Measurements from ENCODE around the gene KLHL3.

Gene KLHL3

DNA sequence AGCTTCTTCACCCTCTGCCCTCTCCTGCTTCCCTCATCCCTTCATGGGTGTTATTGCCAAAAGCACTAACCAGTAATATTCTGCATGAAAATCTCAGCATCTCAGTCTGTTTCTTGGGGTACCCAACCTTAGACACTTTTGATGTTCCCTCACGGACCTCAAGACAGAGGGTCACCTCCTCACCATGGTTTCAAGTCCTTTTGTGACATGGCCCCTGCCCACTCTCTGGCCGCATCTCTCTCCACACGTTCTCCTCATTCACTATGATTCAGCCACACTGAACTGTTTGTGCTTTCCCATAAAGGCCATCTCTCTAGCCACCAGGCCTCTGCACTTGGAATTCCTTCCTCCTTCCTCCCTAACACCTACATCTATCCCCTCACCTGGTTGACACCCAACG, 125.3 kb downstream of the KLHL3 start:
- DNase-seq (ENCODE audit: low read depth): no peak

DNA sequence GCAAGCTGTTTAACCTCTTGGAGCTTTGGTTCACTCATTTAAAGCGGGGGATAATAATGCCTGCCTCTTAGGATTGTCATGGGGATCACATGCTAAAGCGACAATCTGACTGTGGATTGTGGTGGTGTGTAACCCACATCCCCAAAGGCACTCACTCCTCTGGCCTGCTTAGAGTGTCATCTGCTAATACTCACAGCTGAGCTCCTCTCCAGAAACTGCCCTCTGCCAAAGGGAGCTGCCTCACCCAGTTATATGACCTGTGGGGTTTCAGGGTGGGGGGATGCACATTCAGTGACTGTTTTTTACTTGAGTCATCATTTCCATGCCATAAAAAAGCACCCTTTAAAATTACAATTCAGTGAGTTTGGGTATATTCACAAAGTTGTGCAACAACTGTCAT, 126.8 kb downstream of the KLHL3 start:
- DNase-seq (ENCODE audit: low read depth): no peak

DNA sequence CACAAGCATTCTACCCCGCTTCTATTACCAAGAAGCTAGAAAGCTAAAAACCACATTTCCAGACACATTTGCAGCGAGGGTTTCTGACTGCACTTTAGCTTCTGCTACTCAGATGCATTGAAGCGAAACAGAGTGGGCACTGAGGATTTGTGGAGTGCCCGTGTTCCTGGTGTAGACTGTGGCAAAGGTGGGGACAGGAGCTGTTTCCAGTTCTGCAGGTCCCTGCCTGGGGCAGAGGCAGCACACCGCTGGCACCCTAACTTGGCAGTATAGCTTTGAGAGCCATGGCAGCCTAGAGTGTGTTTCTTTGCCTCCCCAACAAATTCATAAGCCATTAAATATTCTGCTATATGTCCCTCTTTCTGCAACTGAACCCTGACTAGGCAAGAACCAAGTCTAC, 128.1 kb downstream of the KLHL3 start:
- no peak for DNase-seq (ENCODE audit: low read depth)

DNA sequence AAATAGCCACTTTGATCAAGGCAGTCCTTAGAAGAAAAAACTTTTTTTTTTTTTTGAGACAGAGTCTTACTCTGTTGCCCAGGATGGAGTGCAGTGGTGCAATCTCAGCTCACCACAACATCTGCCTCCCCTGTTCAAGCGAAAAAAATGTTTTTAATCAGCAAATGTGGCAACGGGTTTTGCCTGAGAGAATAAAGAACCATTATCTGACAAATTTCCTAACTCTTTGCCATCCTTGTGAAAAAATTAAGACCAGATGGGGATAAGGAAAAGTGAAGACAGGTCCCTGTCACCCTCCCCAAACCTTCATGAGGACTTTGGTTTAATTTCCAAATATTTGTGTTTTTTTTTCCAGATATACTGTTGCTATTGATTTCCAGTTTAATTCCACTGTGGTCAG, 129.5 kb downstream of the KLHL3 start:
- no peak for DNase-seq (ENCODE audit: low read depth)

DNA sequence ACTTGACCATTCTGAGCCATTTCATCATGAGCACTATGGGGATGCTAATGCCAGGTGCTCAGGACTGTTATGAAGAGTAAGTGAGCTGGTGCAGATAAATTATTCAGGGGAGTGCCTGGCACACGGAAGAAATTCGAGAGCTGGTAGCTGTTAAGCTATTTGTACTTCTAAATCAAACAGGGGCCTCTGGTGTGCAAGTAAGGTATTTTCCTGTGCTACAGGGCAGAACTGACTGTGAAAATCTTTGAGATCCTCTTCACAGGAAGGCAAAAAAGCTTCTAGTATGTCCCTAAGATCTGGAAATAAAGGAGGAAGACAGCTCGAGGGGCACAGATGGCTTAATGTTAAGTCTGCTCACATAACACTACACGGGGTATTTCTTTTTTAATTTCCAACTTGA, 130.5 kb downstream of the KLHL3 start:
- no peak for DNase-seq (ENCODE audit: low read depth)

DNA sequence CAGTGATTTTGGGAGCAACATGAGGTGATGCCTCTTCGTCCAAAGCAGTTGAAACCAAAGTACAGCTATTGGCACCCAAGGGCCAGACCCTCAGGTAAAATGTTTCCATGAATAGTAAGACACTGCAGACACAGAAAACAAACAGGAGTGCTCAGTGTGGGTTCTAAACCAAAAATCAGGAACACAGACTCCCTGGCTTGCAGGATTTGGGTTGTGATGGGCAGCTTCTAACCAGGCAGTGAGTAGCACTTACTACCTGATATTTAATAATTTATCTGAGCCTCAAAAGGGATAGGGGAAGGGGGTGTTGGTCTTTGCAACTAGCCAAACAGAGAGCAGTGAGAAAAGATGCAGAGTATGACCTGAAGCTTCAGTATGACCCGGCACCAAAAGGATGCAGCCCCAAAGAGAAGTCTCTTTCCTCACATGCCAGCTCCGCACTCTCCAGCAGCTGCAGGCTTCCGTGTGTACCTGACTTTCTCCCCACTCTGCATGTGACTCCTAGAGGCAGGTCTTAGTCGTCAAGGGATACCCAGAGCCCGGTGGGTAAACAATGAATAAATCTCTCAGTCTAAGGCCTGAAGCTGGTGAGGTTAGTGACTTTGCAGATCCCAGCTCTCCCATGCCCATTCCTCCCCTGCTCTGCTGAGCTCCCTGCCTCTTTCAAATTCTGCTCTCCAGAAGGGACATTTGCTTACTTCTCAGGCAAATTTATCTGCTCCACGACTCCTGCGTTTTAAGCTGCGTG, 131.4 kb downstream of the KLHL3 start:
- no peak for DNase-seq (ENCODE audit: low read depth)

DNA sequence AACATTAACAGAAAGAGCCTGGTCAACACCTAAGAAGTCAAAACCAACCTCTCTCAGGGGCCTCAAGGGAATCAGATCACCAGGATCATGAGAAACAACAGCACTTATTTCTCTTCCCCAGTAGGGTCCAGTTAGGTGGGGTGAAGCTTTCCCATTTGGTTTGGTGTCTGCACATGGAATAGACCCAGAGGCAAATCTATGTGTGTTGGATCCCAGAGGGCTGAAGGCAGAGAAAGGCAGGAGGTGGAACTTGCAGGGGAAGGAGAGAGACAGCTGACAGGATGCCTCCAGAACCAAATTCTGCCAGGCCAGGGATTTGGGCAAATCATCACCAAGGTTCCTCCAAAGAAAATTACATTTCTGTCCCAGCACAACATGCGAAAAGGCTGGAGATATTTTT, 132.0 kb downstream of the KLHL3 start:
- no peak for DNase-seq (ENCODE audit: low read depth)

DNA sequence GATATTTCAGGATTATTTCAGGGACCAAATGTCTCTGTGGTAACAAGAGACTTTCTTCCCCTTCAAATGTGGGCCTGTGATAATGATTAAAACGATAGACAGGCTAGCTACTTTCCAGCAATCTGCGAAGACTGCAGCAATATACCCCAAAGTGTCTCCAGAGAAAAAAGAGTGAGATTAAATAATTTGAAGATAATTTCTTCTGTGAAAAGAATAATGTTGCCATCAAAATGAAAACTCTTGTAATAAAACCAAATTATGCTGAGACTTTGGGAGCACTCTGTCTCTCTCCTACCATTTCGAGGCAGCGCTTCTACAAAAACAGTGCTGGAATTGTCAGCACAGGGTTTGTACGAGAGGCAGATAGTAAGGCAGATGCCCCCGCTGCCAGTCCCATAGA, 132.5 kb downstream of the KLHL3 start:
- DNase-seq (ENCODE audit: low read depth): no peak

DNA sequence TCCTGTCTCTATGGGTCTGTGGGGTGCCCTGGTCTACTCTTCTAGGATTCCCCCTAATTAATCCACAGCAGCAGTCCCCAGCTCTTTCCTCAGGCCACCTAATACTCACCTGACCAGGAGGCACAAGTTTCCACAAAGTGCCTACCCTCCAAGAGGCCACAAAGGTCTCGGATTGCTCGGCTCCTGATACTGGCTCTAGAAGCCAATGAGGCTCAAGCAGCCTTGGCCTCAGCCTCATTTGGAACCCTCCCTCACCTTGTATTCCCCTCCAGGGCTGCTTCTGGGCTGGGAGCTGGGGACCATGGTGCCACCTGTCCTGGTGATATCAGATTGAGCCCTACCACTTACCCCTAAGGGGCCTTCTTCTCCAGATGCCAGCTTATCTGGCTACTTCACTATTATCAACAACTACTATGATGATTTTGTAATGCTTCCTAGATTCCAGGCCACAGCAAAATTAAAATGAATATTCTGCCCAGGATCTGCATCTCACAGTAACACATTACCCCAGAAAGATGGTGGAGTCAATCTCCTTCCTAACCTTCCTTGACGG, 133.1 kb downstream of the KLHL3 start:
- no peak for DNase-seq (ENCODE audit: low read depth)

DNA sequence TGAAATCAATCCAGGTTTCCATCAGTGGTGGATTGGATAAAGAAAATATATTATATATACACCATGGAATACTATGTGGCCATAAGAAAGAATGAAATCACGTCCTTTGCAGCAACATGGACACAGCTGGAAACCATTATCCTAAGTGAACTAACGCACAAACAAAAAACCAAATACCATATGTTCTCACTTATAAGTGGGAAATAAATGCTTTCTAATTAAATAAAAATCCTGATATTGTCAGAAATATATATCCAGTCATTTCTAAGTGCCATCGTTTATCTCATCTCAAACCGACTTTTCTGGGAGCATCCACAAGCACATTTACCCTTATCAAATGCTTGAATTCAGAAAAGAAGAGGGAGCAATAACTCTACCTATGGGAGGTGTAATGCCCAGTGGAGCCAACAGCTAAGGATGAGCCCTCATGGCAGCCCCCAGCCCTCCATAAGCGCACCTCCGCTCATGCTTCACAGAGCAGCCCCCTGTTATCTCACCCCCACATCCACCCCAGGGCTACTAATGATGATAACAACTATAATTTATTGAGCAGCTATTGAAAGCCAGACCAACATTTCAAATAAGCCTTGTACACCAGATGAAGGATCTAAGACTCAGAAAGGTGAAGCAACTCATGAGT, 135.0 kb downstream of the KLHL3 start:
- no peak for DNase-seq (ENCODE audit: low read depth)

DNA sequence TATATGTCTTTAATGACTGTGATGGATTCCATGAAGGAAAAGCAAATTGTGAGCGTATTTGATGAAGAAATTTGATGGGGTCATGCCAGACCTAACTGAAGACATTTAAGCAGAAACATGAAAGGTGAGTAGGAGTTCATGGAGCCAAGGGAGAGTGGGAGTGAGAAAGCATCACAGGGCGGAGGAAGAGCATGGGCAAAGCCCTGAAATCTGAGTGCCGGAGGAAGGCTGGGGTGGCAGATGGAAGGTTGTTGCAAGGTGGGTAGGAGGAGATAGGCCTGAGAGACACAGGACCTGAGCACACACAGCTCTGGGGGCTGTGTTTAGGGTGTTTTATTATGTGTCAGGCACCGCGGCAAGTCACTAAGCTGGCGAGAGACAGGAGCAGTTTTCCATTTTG, 136.4 kb downstream of the KLHL3 start:
- no peak for DNase-seq (ENCODE audit: low read depth)

DNA sequence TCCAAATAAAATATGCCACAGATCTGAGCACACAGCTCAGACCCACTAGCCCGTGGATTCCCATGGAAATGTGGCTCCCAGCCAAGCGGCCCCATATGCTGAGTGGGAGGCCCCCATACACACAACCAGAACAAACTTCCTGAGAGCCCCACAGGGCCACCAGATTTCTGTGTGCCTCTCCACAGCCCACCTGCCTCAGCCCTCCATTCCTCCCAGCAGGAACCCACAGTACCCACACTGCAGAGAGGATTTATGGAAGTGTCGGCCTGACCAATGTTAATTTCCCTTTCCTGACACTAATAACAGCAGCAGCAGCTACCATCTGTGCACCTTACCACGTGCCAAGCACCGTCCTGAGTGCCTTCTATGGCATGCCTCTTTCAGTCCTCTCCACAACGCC, 137.5 kb downstream of the KLHL3 start:
- DNase-seq (ENCODE audit: low read depth): no peak

DNA sequence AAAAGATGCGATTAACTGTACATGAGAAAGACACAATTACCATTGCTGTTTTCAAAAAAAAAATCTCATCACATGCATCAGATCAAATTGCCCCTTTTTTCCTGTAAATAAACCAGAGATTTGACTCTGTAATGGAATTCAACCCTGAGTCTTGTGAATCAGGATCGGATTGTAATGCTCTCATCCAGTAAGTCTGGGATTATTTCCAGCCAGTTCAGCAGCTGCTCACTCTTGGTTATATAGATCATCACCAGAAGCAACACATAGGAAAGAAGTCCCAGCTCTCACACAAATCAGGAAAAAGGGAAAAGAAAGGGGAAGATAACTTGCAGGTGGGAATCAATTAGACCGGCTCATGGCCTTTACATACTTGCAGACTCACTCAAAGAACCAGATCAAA, 138.9 kb downstream of the KLHL3 start:
- DNase-seq (ENCODE audit: low read depth): no peak

DNA sequence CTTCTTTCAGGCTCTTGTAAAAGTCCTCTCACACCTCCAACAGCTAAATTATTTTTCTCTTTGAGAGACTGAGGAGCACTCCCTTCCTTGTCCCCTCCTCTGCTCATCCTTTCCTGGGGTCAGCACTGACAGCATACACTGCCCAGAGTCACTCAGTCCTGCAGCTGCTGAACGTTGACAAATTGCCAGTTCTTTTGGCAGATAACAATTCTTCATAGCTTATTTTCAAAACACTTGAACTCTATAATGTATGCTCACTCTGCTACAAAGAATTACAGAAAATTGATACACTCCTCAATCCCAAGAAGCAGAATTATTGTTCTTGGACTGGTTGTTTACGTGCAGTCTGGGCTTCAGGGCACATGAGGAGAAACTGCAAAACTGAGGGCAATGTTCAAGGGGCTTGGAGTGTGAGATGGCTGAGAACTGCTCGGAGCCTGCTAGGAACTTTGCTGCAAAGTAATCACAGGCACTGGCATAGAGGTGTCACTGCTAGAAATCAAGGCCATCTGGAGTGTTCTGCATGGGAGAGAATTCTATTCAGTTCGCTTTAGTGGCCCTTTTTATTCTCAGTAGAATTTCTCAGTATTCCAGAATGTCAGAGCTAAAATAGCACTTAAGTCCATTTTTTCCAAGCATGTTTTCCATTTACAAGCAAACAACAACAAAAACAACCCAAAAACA, 140.4 kb downstream of the KLHL3 start:
- DNase-seq (ENCODE audit: low read depth): no peak

DNA sequence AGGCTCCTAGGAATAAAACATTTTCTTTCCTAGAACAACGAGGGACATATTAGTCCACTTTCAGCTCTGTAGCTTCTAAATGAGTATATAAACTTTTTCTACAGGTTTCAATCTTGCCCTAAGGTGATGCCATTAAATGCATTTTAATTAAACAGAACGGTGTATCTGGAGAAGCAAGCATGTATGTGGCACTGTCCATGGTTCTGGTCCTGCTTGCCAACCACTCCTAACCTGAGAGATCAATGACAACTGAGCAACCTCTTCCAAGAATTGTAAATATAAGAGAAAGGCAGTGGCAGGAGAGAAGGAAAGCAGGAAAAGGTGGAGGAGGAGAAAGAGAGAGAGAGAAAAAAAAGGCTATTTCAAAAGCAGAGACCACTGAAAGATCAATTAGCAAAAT, 141.2 kb downstream of the KLHL3 start:
- no peak for DNase-seq (ENCODE audit: low read depth)

DNA sequence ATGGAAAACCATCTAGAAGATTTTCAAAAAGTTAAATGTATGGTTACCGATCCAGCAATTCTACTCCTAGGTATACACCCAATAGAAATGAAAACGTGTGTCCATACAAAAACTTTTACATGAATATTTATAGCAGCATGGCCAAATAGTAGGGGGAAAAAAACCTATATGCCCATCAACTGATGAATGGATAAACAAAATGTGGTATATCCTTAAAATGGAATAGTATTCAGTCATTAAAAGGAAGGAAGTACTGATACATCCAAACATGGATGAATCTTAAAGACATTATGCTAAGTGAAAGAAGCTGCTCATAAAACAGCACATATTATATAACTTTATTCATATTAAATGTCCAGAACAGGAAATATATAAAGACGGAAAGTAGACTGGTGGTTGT, 143.6 kb downstream of the KLHL3 start:
- DNase-seq (ENCODE audit: low read depth): no peak

DNA sequence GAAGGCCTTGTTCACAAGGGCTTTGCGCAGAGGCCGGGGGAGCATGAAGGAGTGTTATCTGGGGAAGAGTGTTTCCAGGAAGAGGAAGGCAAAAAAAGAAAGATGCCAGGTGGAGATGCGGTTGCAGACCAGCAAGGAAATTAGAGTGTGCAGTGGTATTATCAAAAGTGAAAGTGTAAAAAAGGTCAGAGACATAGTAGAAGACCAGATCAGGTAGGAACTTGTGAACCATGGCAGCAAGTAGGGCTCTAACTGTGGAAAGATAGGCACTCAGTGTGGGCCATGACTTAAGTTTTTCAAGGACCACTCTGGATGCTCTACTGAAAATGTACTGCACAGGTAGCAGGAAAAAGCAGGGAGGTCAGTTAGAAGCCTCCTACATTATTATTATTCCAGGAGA, 146.7 kb downstream of the KLHL3 start:
- DNase-seq (ENCODE audit: low read depth): no peak

DNA sequence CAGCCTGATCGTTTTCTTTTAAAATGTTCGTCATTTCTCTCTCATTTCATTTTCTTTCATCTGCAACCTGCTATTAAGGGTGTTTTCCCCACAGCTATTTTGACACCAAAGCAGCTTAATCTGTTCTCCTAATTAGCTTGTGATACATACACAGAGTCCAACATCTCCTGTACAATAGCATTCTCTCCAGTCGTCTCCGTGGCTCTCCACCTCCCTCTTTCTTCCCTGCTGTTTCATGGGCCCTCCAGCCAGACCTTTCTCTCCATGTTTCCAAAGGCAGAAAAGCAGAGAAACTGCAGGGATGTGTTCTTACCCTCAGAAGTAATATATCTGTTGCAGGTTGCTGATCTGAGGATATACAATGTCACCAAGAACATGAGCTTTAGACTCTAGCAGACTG, 148.0 kb downstream of the KLHL3 start:
- DNase-seq (ENCODE audit: low read depth): no peak

DNA sequence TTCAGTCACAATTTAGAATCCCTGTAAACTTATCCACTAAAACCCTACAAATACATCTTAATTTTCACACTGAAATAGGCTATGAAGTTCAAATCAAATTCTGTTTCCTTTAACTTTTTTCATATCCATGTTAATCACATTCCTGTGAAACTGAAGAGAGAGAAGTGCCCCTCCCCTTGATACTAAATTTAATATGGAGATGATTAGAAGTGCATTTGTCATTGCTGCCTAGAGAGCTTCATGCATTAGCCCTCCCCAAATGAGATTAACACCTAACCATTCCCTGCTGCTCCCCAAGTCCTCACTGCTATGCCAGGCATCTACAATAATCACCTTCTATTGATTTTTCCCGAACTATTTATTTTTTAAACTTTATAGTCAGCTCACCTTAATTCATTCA, 151.6 kb downstream of the KLHL3 start:
- no peak for DNase-seq (ENCODE audit: low read depth)

DNA sequence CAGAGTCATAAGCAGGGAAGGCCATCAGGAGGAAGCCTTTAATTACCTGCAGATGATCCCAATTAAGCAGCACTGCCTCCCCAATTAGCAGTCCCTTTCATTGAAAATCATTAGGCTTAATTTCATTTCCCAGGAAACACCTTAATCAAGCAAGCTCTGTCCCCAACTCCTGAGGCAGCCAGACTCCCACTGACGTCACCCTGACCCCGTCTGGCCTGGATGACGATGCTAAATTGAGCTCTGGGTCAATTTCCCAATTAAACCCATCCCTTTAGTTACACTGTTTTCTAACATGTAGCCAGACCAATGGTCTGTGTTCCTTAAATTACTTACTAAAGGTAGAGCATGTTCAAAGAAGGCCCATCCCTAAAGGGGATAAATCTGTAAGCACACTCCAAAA, 152.8 kb downstream of the KLHL3 start:
- no peak for DNase-seq (ENCODE audit: low read depth)

DNA sequence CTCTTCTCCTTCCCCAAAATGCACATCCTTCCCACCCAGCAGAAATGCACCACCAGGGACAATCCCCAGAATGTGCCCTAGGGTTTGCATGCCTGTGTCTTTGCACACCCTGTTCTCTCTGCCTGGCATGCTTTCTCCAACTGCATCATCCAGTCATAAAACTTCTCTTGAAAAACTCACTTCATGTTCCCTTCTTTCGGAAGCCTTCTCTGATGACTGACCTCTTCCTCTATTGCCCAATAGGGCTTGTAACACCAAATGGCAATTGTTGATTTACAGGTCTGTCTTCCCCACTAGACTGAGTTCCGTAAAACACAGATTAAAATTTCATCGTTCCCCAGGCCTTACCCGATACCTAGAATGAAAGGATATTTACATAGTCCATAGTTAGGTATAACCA, 153.7 kb downstream of the KLHL3 start:
- DNase-seq (ENCODE audit: low read depth): no peak

DNA sequence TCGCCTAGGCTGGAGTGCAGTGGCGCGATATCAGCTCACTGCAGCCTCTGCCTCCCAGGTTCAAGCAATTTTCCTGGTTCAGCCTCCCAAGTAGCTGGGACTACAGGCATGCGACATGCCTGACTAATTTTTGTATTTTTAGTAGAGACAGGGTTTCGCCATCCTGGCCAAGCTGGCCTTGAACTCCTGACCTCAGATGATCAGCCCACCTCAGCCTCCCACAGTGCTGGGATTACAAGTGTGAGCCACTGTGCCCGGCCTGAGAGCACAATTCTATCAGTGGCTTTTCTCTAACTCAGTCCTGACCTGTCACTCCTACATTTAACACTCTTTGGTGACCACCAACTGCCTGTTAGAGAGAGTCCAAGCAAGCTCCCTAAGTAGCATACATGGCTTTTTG, 154.1 kb downstream of the KLHL3 start:
- no peak for DNase-seq (ENCODE audit: low read depth)

DNA sequence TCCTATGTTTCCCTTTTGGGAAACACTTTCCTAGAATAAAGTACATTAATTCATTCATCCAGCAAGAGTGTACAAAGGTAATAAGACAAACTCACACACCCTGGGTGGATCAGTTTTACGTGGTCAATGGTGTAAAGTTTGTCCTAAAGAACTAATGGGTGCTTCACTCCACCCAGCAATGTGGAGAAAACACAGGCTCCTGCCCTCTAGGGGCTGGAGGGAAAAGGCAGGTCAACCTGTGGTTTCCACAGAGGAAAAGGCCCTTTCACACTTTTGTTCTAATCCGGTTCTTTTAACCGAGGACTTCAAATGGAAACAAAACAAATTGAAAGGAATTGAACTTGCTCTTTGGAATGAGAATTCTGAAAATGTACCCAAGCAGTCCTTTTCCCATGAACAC, 155.9 kb downstream of the KLHL3 start:
- no peak for DNase-seq (ENCODE audit: low read depth)
